HEK293T (cell line): ENCODE results near the gene DIAPH1.

Experiments used
- CTCF ChIA-PET: fragments of 350-600 bp; formaldehyde crosslinking; extraction: SDS; loops from one replicate; lab custom pipeline; 2021; ENCODE audit warnings: antibody characterized with exemption, inconsistent platforms; lab: Yijun Ruan, JAX
- POLR2A ChIA-PET: fragments of 350-600 bp; formaldehyde crosslinking; extraction: SDS; loops from one replicate; lab custom pipeline; 2020; ENCODE audit warnings: antibody characterized with exemption, inconsistent platforms; lab: Yijun Ruan, JAX
- DNase-seq: peaks from one replicate; pipeline ENCODE4 v3.0.0; 2012; ENCODE audit warnings: mixed read lengths; ENCODE audit errors: extremely low spot score
- ARNT ChIP-seq: fragments of 450-650 bp; IDR thresholded peaks from 2 replicates; pipeline ENCODE4 v1.6.1; 2017; ENCODE audit warnings: mild to moderate bottlenecking
- BHLHE40 ChIP-seq: fragments of 450-650 bp; IDR thresholded peaks from 2 replicates; pipeline ENCODE4 v1.6.1; 2016; ENCODE audit warnings: mild to moderate bottlenecking, moderate library complexity, borderline replicate concordance
- CTBP1 ChIP-seq: fragments of 450-650 bp; IDR thresholded peaks from 2 replicates; pipeline ENCODE4 v1.6.1; 2016; ENCODE audit warnings: borderline replicate concordance
- ELF4 ChIP-seq: fragments of 450-650 bp; IDR thresholded peaks from 2 replicates; pipeline ENCODE4 v1.6.1; 2017; ENCODE audit warnings: antibody characterized with exemption
- FOXA1 ChIP-seq: fragments of 450-650 bp; IDR thresholded peaks from 2 replicates; pipeline ENCODE4 v1.6.1; 2016; ENCODE audit warnings: mild to moderate bottlenecking
- FOXK2 ChIP-seq: fragments of 450-650 bp; IDR thresholded peaks from 2 replicates; pipeline ENCODE4 v1.6.1; 2016; ENCODE audit warnings: mild to moderate bottlenecking
- FOXM1 ChIP-seq: fragments of 450-650 bp; IDR thresholded peaks from 2 replicates; pipeline ENCODE4 v1.6.1; 2017; ENCODE audit warnings: mild to moderate bottlenecking, borderline replicate concordance
- HDGF ChIP-seq: fragments of 450-650 bp; IDR thresholded peaks from 2 replicates; pipeline ENCODE4 v1.6.1; 2017; ENCODE audit warnings: antibody characterized with exemption, borderline replicate concordance
- L3MBTL2 ChIP-seq: fragments of 450-650 bp; conservative IDR thresholded peaks from 2 replicates; pipeline ENCODE4 v1.6.1; 2016; ENCODE audit warnings: mild to moderate bottlenecking
- LEF1 ChIP-seq: fragments of 450-650 bp; IDR thresholded peaks from 2 replicates; pipeline ENCODE4 v1.6.1; 2017; ENCODE audit warnings: mild to moderate bottlenecking, borderline replicate concordance
- NFRKB ChIP-seq: fragments of 450-650 bp; IDR thresholded peaks from 2 replicates; pipeline ENCODE4 v1.6.1; 2016; ENCODE audit warnings: mild to moderate bottlenecking, moderate library complexity
- PKNOX1 ChIP-seq: fragments of 450-650 bp; IDR thresholded peaks from 2 replicates; pipeline ENCODE4 v1.6.1; 2016
- SP1 ChIP-seq: fragments of 450-650 bp; IDR thresholded peaks from 2 replicates; pipeline ENCODE4 v1.6.1; 2017
- SUZ12 ChIP-seq: fragments of 450-650 bp; IDR thresholded peaks from 2 replicates; pipeline ENCODE4 v1.6.1; 2016; ENCODE audit warnings: mild to moderate bottlenecking
- TARDBP ChIP-seq: fragments of 450-650 bp; IDR thresholded peaks from 2 replicates; pipeline ENCODE4 v1.6.1; 2016
- ZNF384 ChIP-seq: fragments of 450-650 bp; IDR thresholded peaks from 2 replicates; pipeline ENCODE4 v1.6.1; 2016

Gene DIAPH1

GRCh38 chr5:141650851-141651727 lies 32.3 kb upstream of the DIAPH1 start, which contains the start of gene FCHSD1:
Gene FCHSD1 (minus strand): TSS chr5:141651418. CDS start chr5:141651368, 50 bp downstream.
- ChIA-PET POLR2A (interaction anchor here (0.6 to 2.4 kb wide), 5 partner anchors 8 to 43 kb away, joined by 3 to 25 read pairs (median 5); partner anchors contain the start of genes HDAC3 and RELL2), CTCF (interaction anchor here (0.9 to 1.0 kb wide), 2 partner anchors 10 to 14 kb away, joined by 3 read pairs; no protein-coding TSS in a partner anchor)
- TF ChIP-seq FOXA1 (no peak), FOXK2 (no peak), L3MBTL2 (no peak), SUZ12 (no peak), LEF1 (no peak), ARNT (no peak), TARDBP (no peak), BHLHE40 (no peak), NFRKB (no peak), ELF4 (no peak), SP1 (no peak), FOXM1 (no peak), HDGF (no peak), CTBP1 (no peak), ZNF384 (no peak)
- DNase-seq: peak; percentile 98

GRCh38 chr5:141649972-141650371 lies 31.2 kb upstream of the DIAPH1 start:
- no peak for DNase-seq
- no peak for TF ChIP-seq L3MBTL2
- no peak for TF ChIP-seq BHLHE40
- no peak for TF ChIP-seq SUZ12
- TF ChIP-seq PKNOX1: no peak
- no peak for TF ChIP-seq SP1
- TF ChIP-seq TARDBP: no peak
- TF ChIP-seq ARNT: no peak
- no peak for TF ChIP-seq ZNF384
- TF ChIP-seq NFRKB: no peak
- TF ChIP-seq HDGF: no peak
- TF ChIP-seq FOXA1: no peak
- TF ChIP-seq ELF4: no peak
- TF ChIP-seq CTBP1: no peak
- TF ChIP-seq FOXK2: no peak
- no peak for TF ChIP-seq FOXM1
- no peak for TF ChIP-seq LEF1
- POLR2A ChIA-PET: interaction anchor here (1.2 kb wide), 1 partner anchor 13 kb away, joined by 5 read pairs; the partner anchor contains the start of genes HDAC3 and RELL2
- CTCF ChIA-PET: no interaction called here

GRCh38 chr5:141649056-141649688 lies 30.4 kb upstream of the DIAPH1 start:
- no peak for TF ChIP-seq LEF1
- POLR2A ChIA-PET: interaction anchor here (1.0 to 1.2 kb wide), 2 partner anchors 12 to 274 kb away, joined by 3 to 5 read pairs; partner anchors contain the start of genes DELE1, HDAC3 and RELL2
- DNase-seq: no peak
- CTCF ChIA-PET: no interaction called here

GRCh38 chr5:141647851-141648250 lies 29.1 kb upstream of the DIAPH1 start:
- POLR2A ChIA-PET: interaction anchor here (1.3 to 2.9 kb wide), 2 partner anchors 11 to 322 kb away, joined by 3 to 27 read pairs; partner anchors contain the start of genes HDAC3 and RELL2
- TF ChIP-seq ELF4 (no peak), TARDBP (no peak), SUZ12 (no peak), ARNT (no peak), ZNF384 (no peak), SP1 (no peak), CTBP1 (no peak), BHLHE40 (no peak), NFRKB (no peak), HDGF (no peak), FOXA1 (no peak), PKNOX1 (no peak), L3MBTL2 (no peak), FOXM1 (no peak), FOXK2 (no peak), LEF1 (no peak)
- CTCF ChIA-PET: interaction anchor here (0.9 kb wide), 1 partner anchor 56 kb away, joined by 4 read pairs; no protein-coding TSS in a partner anchor
- DNase-seq: no peak

GRCh38 chr5:141647242-141647641 lies 28.4 kb upstream of the DIAPH1 start:
- ChIA-PET POLR2A (interaction anchor here (1.3 to 2.9 kb wide), 2 partner anchors 10 to 322 kb away, joined by 3 to 27 read pairs; partner anchors contain the start of genes HDAC3 and RELL2), CTCF (interaction anchor here (0.7 to 0.9 kb wide), 3 partner anchors 9 to 80 kb away, joined by 4 to 5 read pairs (median 5); no protein-coding TSS in a partner anchor)
- no peak for TF ChIP-seq ELF4
- no peak for TF ChIP-seq BHLHE40
- no peak for TF ChIP-seq FOXM1
- TF ChIP-seq FOXK2: no peak
- TF ChIP-seq LEF1: no peak
- no peak for TF ChIP-seq L3MBTL2
- no peak for TF ChIP-seq ZNF384
- TF ChIP-seq SP1: no peak
- TF ChIP-seq NFRKB: no peak
- no peak for TF ChIP-seq FOXA1
- no peak for TF ChIP-seq ARNT
- TF ChIP-seq TARDBP: no peak
- TF ChIP-seq CTBP1: no peak
- no peak for TF ChIP-seq HDGF
- no peak for TF ChIP-seq PKNOX1
- TF ChIP-seq SUZ12: no peak
- no peak for DNase-seq
